IMR-90 (cell line): ENCODE measurements around the gene CLPTM1L. TPM values are rescaled to one million over a fixed set of nuclear protein-coding genes. Genes with fewer than 3 reads are reported as not detected.

Experiments used
- ATAC-seq: fragments of 200-7000 bp; cut with Tn5 transposase; 2 replicates; pipeline ENCODE4 v1.9.1; 2020; ENCODE audit warnings: low read depth, mild to moderate bottlenecking, moderate library complexity
- BruUV-seq: library from RNA; stranded (reverse); fragments of 400-500 nt; replicated peaks from 2 replicates; lab custom pipeline; 2021; lab: Mats Ljungman, UMichigan
- CTCF ChIA-PET: fragments of 300-600 bp; formaldehyde crosslinking; extraction: SDS; loops from one replicate; lab custom pipeline; 2021; ENCODE audit warnings: antibody characterized with exemption; lab: Yijun Ruan, JAX
- POLR2A ChIA-PET: fragments of 300-600 bp; sonication (Branson Sonifier 250); formaldehyde crosslinking; loops from one replicate; lab custom pipeline; 2022; ENCODE audit warnings: antibody characterized with exemption; ENCODE audit not compliant: unreplicated experiment; lab: Charles Lee
- DNase-seq: peaks from one replicate; pipeline ENCODE4 v3.0.0; 2013
- H2AFZ ChIP-seq: replicated peaks from 2 replicates; pipeline ENCODE3; 2013; ENCODE audit warnings: low read length, mild to moderate bottlenecking; ENCODE audit not compliant: poor library complexity
- H2AK5ac ChIP-seq: 2 replicates; pipeline ENCODE4 v1.6.1; 2013; ENCODE audit warnings: low read depth, low read length, inconsistent platforms
- H2AK9ac ChIP-seq: replicated peaks from 2 replicates; pipeline ENCODE3; 2013; ENCODE audit warnings: mild to moderate bottlenecking, low read depth, low read length, moderate library complexity; ENCODE audit not compliant: poor library complexity
- H2BK120ac ChIP-seq: 2 replicates; pipeline ENCODE4 v1.6.1; 2013; ENCODE audit warnings: low read depth, low read length, inconsistent platforms
- H2BK15ac ChIP-seq: 3 replicates; pipeline ENCODE4 v1.6.1; 2013; ENCODE audit warnings: low read depth, low read length, inconsistent platforms
- H2BK20ac ChIP-seq: 2 replicates; pipeline ENCODE4 v1.6.1; 2013; ENCODE audit warnings: low read depth, mild to moderate bottlenecking, inconsistent platforms, low read length, moderate library complexity
- H2BK5ac ChIP-seq: 2 replicates; pipeline ENCODE4 v1.6.1; 2013; ENCODE audit warnings: mild to moderate bottlenecking, low read depth, low read length, inconsistent platforms; ENCODE audit not compliant: poor library complexity, severe bottlenecking
- H3K14ac ChIP-seq: replicated peaks from 2 replicates; pipeline ENCODE4 v1.6.1; 2013; ENCODE audit warnings: low read depth, low read length, inconsistent platforms
- H3K18ac ChIP-seq: 2 replicates; pipeline ENCODE4 v1.6.1; 2013; ENCODE audit warnings: low read depth, low read length, control low read depth
- H3K23ac ChIP-seq: 2 replicates; pipeline ENCODE4 v1.6.1; 2013; ENCODE audit warnings: low read depth, low read length, inconsistent platforms
- H3K27ac ChIP-seq: 2 replicates; pipeline ENCODE4 v1.5.1; 2013; ENCODE audit warnings: mild to moderate bottlenecking, control low read depth, low read length; ENCODE audit not compliant: insufficient read depth
- H3K27me3 ChIP-seq: 2 replicates; pipeline ENCODE4 v1.6.1; 2013; ENCODE audit warnings: low read length; ENCODE audit not compliant: control insufficient read depth, insufficient read depth
- H3K36me3 ChIP-seq: 2 replicates; pipeline ENCODE4 v1.6.1; 2013; ENCODE audit warnings: low read length, mixed read lengths; ENCODE audit not compliant: control insufficient read depth, insufficient read depth
- H3K4ac ChIP-seq: 2 replicates; pipeline ENCODE4 v1.6.1; 2013; ENCODE audit warnings: low read depth, low read length, inconsistent platforms
- H3K4me1 ChIP-seq: 2 replicates; pipeline ENCODE4 v1.6.1; 2013; ENCODE audit warnings: low read length, mixed read lengths; ENCODE audit not compliant: control insufficient read depth, insufficient read depth
- H3K4me2 ChIP-seq: 2 replicates; pipeline ENCODE4 v1.6.1; 2013; ENCODE audit warnings: low read depth, mild to moderate bottlenecking, control low read depth, low read length, moderate library complexity
- H3K4me3 ChIP-seq: 2 replicates; pipeline ENCODE4 v1.5.1; 2013; ENCODE audit warnings: low read depth, mild to moderate bottlenecking, control low read depth, low read length, moderate library complexity; ENCODE audit not compliant: insufficient read depth
- H3K56ac ChIP-seq: 2 replicates; pipeline ENCODE4 v1.6.1; 2013; ENCODE audit warnings: low read length, inconsistent platforms; ENCODE audit not compliant: insufficient read depth; ENCODE audit errors: extremely low read depth
- H3K79me1 ChIP-seq, 2 experiments: 2 replicates each; pipeline ENCODE4 v1.6.1; 2013; ENCODE audit warnings: low read length in 2 of 2, inconsistent platforms in 1 of 2, low read depth in 1 of 2
- H3K9ac ChIP-seq: 2 replicates; pipeline ENCODE4 v1.6.1; 2013; ENCODE audit warnings: low read depth, low read length, control low read depth
- H3K9me1 ChIP-seq: 2 replicates; pipeline ENCODE4 v1.6.1; 2013; ENCODE audit warnings: low read length, inconsistent platforms; ENCODE audit not compliant: insufficient read depth
- H3K9me3 ChIP-seq: 2 replicates; pipeline ENCODE4 v1.6.1; 2013; ENCODE audit warnings: low read length; ENCODE audit not compliant: control insufficient read depth, insufficient read depth
- H4K20me1 ChIP-seq: 2 replicates; pipeline ENCODE4 v1.6.1; 2013; ENCODE audit warnings: low read length, inconsistent platforms; ENCODE audit not compliant: insufficient read depth
- H4K5ac ChIP-seq: 2 replicates; pipeline ENCODE4 v1.6.1; 2013; ENCODE audit warnings: mild to moderate bottlenecking, low read depth, low read length, control low read depth
- H4K8ac ChIP-seq, 2 experiments: 2 replicates each; pipeline ENCODE4 v1.6.1; 2013; ENCODE audit warnings: low read depth in 2 of 2, low read length in 2 of 2, control low read depth in 1 of 2, inconsistent platforms in 1 of 2
- H4K91ac ChIP-seq: 2 replicates; pipeline ENCODE4 v1.6.1; 2013; ENCODE audit warnings: low read depth, low read length, inconsistent platforms; ENCODE audit not compliant: insufficient read depth
- CEBPB ChIP-seq: IDR thresholded peaks from 2 replicates; pipeline ENCODE4 v1.6.1; 2012; ENCODE audit warnings: low read depth, low read length, improper control_type of control experiment
- CHD1 ChIP-seq: IDR thresholded peaks from 2 replicates; pipeline ENCODE4 v1.6.1; 2012; ENCODE audit warnings: low read depth, low read length, improper control_type of control experiment
- CTCF ChIP-seq: conservative IDR thresholded peaks from 2 replicates; pipeline ENCODE4 v1.5.1; 2012; ENCODE audit warnings: mild to moderate bottlenecking, low read depth, low read length, improper control_type of control experiment
- ELK1 ChIP-seq: fragments of 150-350 bp; IDR thresholded peaks from 2 replicates; pipeline ENCODE4 v1.6.1; 2016; ENCODE audit warnings: low read depth, mild to moderate bottlenecking, low read length, moderate library complexity, borderline replicate concordance
- FOS ChIP-seq: fragments of 150-350 bp; IDR thresholded peaks from 2 replicates; pipeline ENCODE4 v1.6.1; 2016; ENCODE audit warnings: low read depth, low read length
- MAFK ChIP-seq: IDR thresholded peaks from 2 replicates; pipeline ENCODE4 v1.6.1; 2012; ENCODE audit warnings: low read depth, low read length, improper control_type of control experiment
- MAZ ChIP-seq: IDR thresholded peaks from 2 replicates; pipeline ENCODE4 v1.6.1; 2012; ENCODE audit warnings: low read depth, mild to moderate bottlenecking, low read length, improper control_type of control experiment, moderate library complexity, borderline replicate concordance
- MXI1 ChIP-seq: IDR thresholded peaks from 2 replicates; pipeline ENCODE4 v1.6.1; 2012; ENCODE audit warnings: low read depth, mild to moderate bottlenecking, low read length, moderate library complexity, borderline replicate concordance
- NFE2L2 ChIP-seq: fragments of 150-350 bp; IDR thresholded peaks from 2 replicates; pipeline ENCODE4 v1.6.1; 2016; ENCODE audit warnings: low read depth, mild to moderate bottlenecking, low read length
- POLR2A ChIP-seq: IDR thresholded peaks from 2 replicates; pipeline ENCODE4 v1.6.1; 2012; ENCODE audit warnings: mild to moderate bottlenecking, low read depth, low read length
- RAD21 ChIP-seq: IDR thresholded peaks from 2 replicates; pipeline ENCODE4 v1.6.1; 2012; ENCODE audit warnings: low read length, improper control_type of control experiment
- RCOR1 ChIP-seq: IDR thresholded peaks from 2 replicates; pipeline ENCODE4 v1.6.1; 2012; ENCODE audit warnings: mild to moderate bottlenecking, low read length, improper control_type of control experiment; ENCODE audit not compliant: insufficient replicate concordance
- RFX5 ChIP-seq: IDR thresholded peaks from 2 replicates; pipeline ENCODE4 v1.8.0; 2012; ENCODE audit warnings: low read depth, mild to moderate bottlenecking, low read length, moderate library complexity
- SMC3 ChIP-seq: fragments of 150-350 bp; IDR thresholded peaks from 2 replicates; pipeline ENCODE4 v1.6.1; 2016; ENCODE audit warnings: low read depth, mild to moderate bottlenecking, antibody characterized with exemption, low read length, moderate library complexity
- USF2 ChIP-seq: fragments of 150-350 bp; IDR thresholded peaks from 2 replicates; pipeline ENCODE4 v1.6.1; 2017; ENCODE audit warnings: mild to moderate bottlenecking, antibody characterized with exemption, low read length, low read depth
- WGBS, 2 experiments: methylation state at CpG; one replicate each; pipeline versions ENCODE4 v1.1.5 to v1.1.7; 2013; ENCODE audit warnings: missing lambda C conversion rate in 2 of 2; ENCODE audit not compliant: insufficient read length in 1 of 2; ENCODE audit errors: extremely low coverage in 2 of 2; 5-methylcytosine and 5-hydroxymethylcytosine counted together
- dilution Hi-C: fragments of 300-500 bp; cut with HindIII; formaldehyde crosslinking; loops from one replicate; pipeline ENCODE4 v1.14.3; 2018; ENCODE audit warnings: low sequenced_read_pairs; ENCODE audit not compliant: unreplicated experiment
- in situ Hi-C: fragments of 300-500 bp; cut with MboI; formaldehyde crosslinking; loops from 3 replicates; pipeline ENCODE4 v1.14.3; 2019; ENCODE audit warnings: low sequenced_read_pairs, inconsistent platforms, mixed read lengths
- intact Hi-C: fragments of 100-400 bp; cut with micrococcal nuclease; formaldehyde crosslinking; loops from 2 replicates; pipeline ENCODE4 v1.10.0; 2022
- polyA plus RNA-seq, 3 experiments: library from polyadenylated mRNA; depleted of rRNA; stranded (reverse); fragments of >200 nt; gene quantifications; 2 replicates each; pipeline ENCODE4 v1.2.3, GENCODE V29; 2012; ENCODE audit warnings: low replicate concordance in 1 of 3
- total RNA-seq: library from RNA; depleted of rRNA; stranded (reverse); fragments of >200 nt; gene quantifications from 2 replicates; pipeline ENCODE4 v1.2.3, GENCODE V29; 2012

CLPTM1L gene
- total and polyA plus RNA-seq, 2 of the 4 experiments (the other 2 are of a cell fraction) = 114 to 137 TPM

GRCh38 chr5:1295650-1296037, 49.3 kb downstream of the CLPTM1L start:
- H3K4me2 ChIP-seq = no peak overlapping the region
- H3K9me3 ChIP-seq = no peaks in the 10 kb centered on the region
- no peak overlapping the region for H3K14ac ChIP-seq
- H2AK9ac ChIP-seq = no peak overlapping the region
- no peaks in the 10 kb centered on the region for H3K9me1 ChIP-seq
- ATAC-seq (no peak), DNase-seq (no peak)
- WGBS, 2 experiments = 26% methylated on average over 13 of the region's 22 CpGs; no CpG with 5 or more reads in 1 of the 2 experiments
- BruUV-seq = no TSS peak
- no peaks in the 10 kb centered on the region for H3K79me1 ChIP-seq
- H3K56ac ChIP-seq = no peak overlapping the region
- H3K27ac ChIP-seq = no peak overlapping the region
- no peak overlapping the region for H3K4ac ChIP-seq
- H3K4me1 ChIP-seq = no peaks in the 10 kb centered on the region
- in situ Hi-C loops (no loop called here), dilution Hi-C loops (no loop called here), intact Hi-C loops (no loop called here)
- no peak overlapping the region for H2AK5ac ChIP-seq
- no peak overlapping the region for H4K5ac ChIP-seq
- H4K91ac ChIP-seq = no peak overlapping the region
- H3K18ac ChIP-seq = no peak overlapping the region
- peaks cover 24% of the 10 kb centered on the region for H3K27me3 ChIP-seq
- H3K23ac ChIP-seq = no peak overlapping the region
- CTCF ChIA-PET = no interaction called here
- no peak overlapping the region for H2AFZ ChIP-seq
- no peak overlapping the region for H2BK120ac ChIP-seq
- POLR2A ChIA-PET = no interaction called here
- no peak overlapping the region for H2BK20ac ChIP-seq
- no peak overlapping the region for H3K4me3 ChIP-seq
- no peak overlapping the region for H2BK5ac ChIP-seq
- H3K36me3 ChIP-seq = no peaks in the 10 kb centered on the region
- H2BK15ac ChIP-seq = no peak overlapping the region
- H4K20me1 ChIP-seq = no peaks in the 10 kb centered on the region
- no peak overlapping the region for H4K8ac ChIP-seq
- H3K9ac ChIP-seq = no peak overlapping the region
- TF ChIP-seq RAD21 (no peak), CEBPB (no peak), MXI1 (no peak), USF2 (no peak), RFX5 (no peak), FOS (no peak), MAZ (no peak), ELK1 (no peak), SMC3 (no peak), CTCF (no peak), MAFK (no peak), CHD1 (no peak), RCOR1 (no peak), POLR2A (no peak), NFE2L2 (no peak)
